GM10248 (cell line): Measurements from ENCODE around the gene LSAMP.

Source experiments
- CTCF ChIA-PET: fragments of 300-600 bp; sonication (Branson Sonifier 250); formaldehyde crosslinking; extraction: SDS; loops from one replicate; lab custom pipeline; 2021; ENCODE audit warnings: antibody characterized with exemption; lab: Yijun Ruan, JAX
- POLR2A ChIA-PET: fragments of 350-650 bp; sonication (Branson Sonifier 250); formaldehyde crosslinking; extraction: SDS; loops from one replicate; lab custom pipeline; 2020; ENCODE audit warnings: antibody characterized with exemption; lab: Yijun Ruan, JAX
- DNase-seq: peaks from one replicate; pipeline ENCODE4 v3.0.0; 2012; ENCODE audit errors: extremely low spot score
- CTCF ChIP-seq: IDR thresholded peaks from 2 replicates; pipeline ENCODE4 v1.5.1; 2012; ENCODE audit warnings: mild to moderate bottlenecking, low read depth; ENCODE audit errors: extremely low read depth, missing control alignments, control extremely low read depth

The LSAMP gene

GRCh38 chr3:116300226-116300625 lies 145.1 kb downstream of the LSAMP start:
- no peak for TF ChIP-seq CTCF
- ChIA-PET POLR2A (no interaction called here), CTCF (no interaction called here)
- no peak for DNase-seq

GRCh38 chr3:116299646-116300081 lies 145.6 kb downstream of the LSAMP start:
- no peak for DNase-seq
- ChIA-PET POLR2A (no interaction called here), CTCF (no interaction called here)
- no peak for TF ChIP-seq CTCF

- ChIA-PET POLR2A (no interaction called here), CTCF (no interaction called here)
- TF ChIP-seq CTCF: no peak
- DNase-seq: no peak
These were observed 147.1 kb downstream of the LSAMP start for GRCh38 chr3:116298151-116298550.

- ChIA-PET POLR2A (no interaction called here), CTCF (no interaction called here)
- no peak for TF ChIP-seq CTCF
- DNase-seq: no peak
These were observed 154.1 kb downstream of the LSAMP start for GRCh38 chr3:116291141-116291540.

GRCh38 chr3:116288485-116288884 lies 156.8 kb downstream of the LSAMP start:
- no peak for DNase-seq
- POLR2A ChIA-PET: no interaction called here
- TF ChIP-seq CTCF: no peak
- CTCF ChIA-PET: no interaction called here

GRCh38 chr3:116285781-116286421 lies 159.4 kb downstream of the LSAMP start:
- CTCF ChIA-PET: no interaction called here
- DNase-seq: no peak
- POLR2A ChIA-PET: no interaction called here
- TF ChIP-seq CTCF: no peak
